HepG2 (cell line): Measurements from ENCODE around the gene S1PR2. TPM values are rescaled to one million over a fixed set of nuclear protein-coding genes. Genes with fewer than 3 reads are reported as not detected.
A peak's percentile ranks its signal among the peaks of the same experiment; 100 is the strongest.

Experiments
- ATAC-seq: fragments of 200-7000 bp; cut with Tn5 transposase; 3 replicates; pipeline ENCODE4 v1.9.1; 2020; ENCODE audit warnings: mild to moderate bottlenecking, moderate library complexity
- Bru-seq: library from RNA; stranded (reverse); fragments of 400-500 nt; gene quantifications from one replicate; lab custom pipeline; 2021; lab: Mats Ljungman, UMichigan
- BruChase-seq, 2 experiments: library from RNA; stranded (reverse); fragments of 400-500 nt; gene quantifications; one replicate each; lab custom pipeline; 2021; lab: Mats Ljungman, UMichigan
- BruUV-seq: library from RNA; stranded (reverse); fragments of 400-500 nt; replicated peaks from 2 replicates; lab custom pipeline; 2021; lab: Mats Ljungman, UMichigan
- CTCF ChIA-PET: fragments of 300-600 bp; formaldehyde crosslinking; extraction: SDS; loops from one replicate; lab custom pipeline; 2021; ENCODE audit warnings: low total read pairs, inconsistent platforms, low intra/inter-chr PET ratio; lab: Yijun Ruan, JAX
- POLR2A ChIA-PET: fragments of 350-600 bp; sonication (Branson Sonifier 250); formaldehyde crosslinking; loops from one replicate; lab custom pipeline; 2020; ENCODE audit warnings: antibody characterized with exemption, inconsistent platforms; lab: Yijun Ruan, JAX
- DNase-seq: peaks from one replicate; pipeline ENCODE4 v3.0.0-alpha.2; 2015; ENCODE audit warnings: low spot score
- FAIRE-seq: peaks from 3 replicates; lab custom pipeline; 2011; peaks lifted over from hg19 to GRCh38; lab: Jason Lieb, UNC
- H2AFZ ChIP-seq: one replicate; pipeline ENCODE4 v1.6.1; 2011; ENCODE audit warnings: low read length, inconsistent platforms
- H3K27ac ChIP-seq: fragments of 300-600 bp; 3 replicates; pipeline ENCODE4 v1.8.0; 2011; ENCODE audit warnings: mixed run types, mild to moderate bottlenecking, mixed read lengths, low read length, inconsistent platforms; ENCODE audit not compliant: insufficient read depth; ENCODE audit errors: extremely low read length
- H3K27me3 ChIP-seq, 2 experiments: fragments of 200-600 bp in 1 of 2; 2 replicates in 1 of 2; 3 replicates in 1 of 2; pipeline versions ENCODE4 v1.6.0 to v1.8.0; 2011; ENCODE audit warnings: low read length in 2 of 2, mild to moderate bottlenecking in 2 of 2, moderate library complexity in 2 of 2, inconsistent platforms in 1 of 2; ENCODE audit not compliant: insufficient read depth in 2 of 2, control insufficient read depth in 1 of 2
- H3K36me3 ChIP-seq, 2 experiments: fragments of 200-600 bp in 1 of 2; replicated peaks in 1 of 2; 2 replicates in 1 of 2; 3 replicates in 1 of 2; pipeline versions ENCODE4 v1.5.1 to v1.8.0; 2011; ENCODE audit warnings: low read length in 2 of 2, inconsistent platforms in 1 of 2; ENCODE audit not compliant: insufficient read depth in 2 of 2, control insufficient read depth in 1 of 2
- H3K4me1 ChIP-seq: 2 replicates; pipeline ENCODE4 v1.5.1; 2012; ENCODE audit warnings: low read length, inconsistent platforms; ENCODE audit not compliant: insufficient read depth
- H3K4me2 ChIP-seq: 2 replicates; pipeline ENCODE4 v1.6.0; 2011; ENCODE audit warnings: low read depth, low read length, inconsistent platforms
- H3K4me3 ChIP-seq, 3 experiments: fragments of 200-600 bp in 1 of 3; sonication (generic), shearing (Covaris generic) in 1 of 3; replicated peaks in 1 of 3; 2 replicates each; pipeline ENCODE4 v1.5.1; 2011 to 2016; ENCODE audit warnings: low read length in 3 of 3, inconsistent platforms in 2 of 3, low read depth in 2 of 3, mild to moderate bottlenecking in 2 of 3, control low read depth in 1 of 3, mixed read lengths in 1 of 3; ENCODE audit not compliant: insufficient read depth in 1 of 3
- H3K79me2 ChIP-seq: one replicate; pipeline ENCODE4 v1.6.1; 2011; ENCODE audit warnings: low read length, inconsistent platforms; ENCODE audit not compliant: insufficient read depth
- H3K9ac ChIP-seq: 2 replicates; pipeline ENCODE4 v1.6.0; 2011; ENCODE audit warnings: mild to moderate bottlenecking, low read depth, low read length, inconsistent platforms; ENCODE audit not compliant: insufficient read depth
- H3K9me3 ChIP-seq: 2 replicates; pipeline ENCODE4 v1.5.1; 2012; ENCODE audit warnings: mild to moderate bottlenecking, low read length
- H4K20me1 ChIP-seq: 2 replicates; pipeline ENCODE4 v1.6.0; 2011; ENCODE audit warnings: inconsistent platforms, mild to moderate bottlenecking, low read length, moderate library complexity; ENCODE audit not compliant: insufficient read depth
- HOXA3 ChIP-seq: sonication (generic); formaldehyde crosslinking; IDR thresholded peaks from 2 replicates; pipeline ENCODE4 v1.5.0; 2020; ENCODE audit warnings: missing genetic modification reagents
- IKZF4 ChIP-seq: sonication (generic); formaldehyde crosslinking; IDR thresholded peaks from 2 replicates; pipeline ENCODE4 v1.5.1; 2020; ENCODE audit warnings: borderline replicate concordance, mild to moderate bottlenecking, low read depth, missing genetic modification reagents; ENCODE audit errors: not compliant biosample characterization
- SPEN ChIP-seq: sonication (generic); formaldehyde crosslinking; IDR thresholded peaks from 2 replicates; pipeline ENCODE4 v1.5.1; 2020; ENCODE audit warnings: low read depth, mild to moderate bottlenecking, missing genetic modification reagents
- YEATS4 ChIP-seq: sonication (generic); formaldehyde crosslinking; IDR thresholded peaks from 2 replicates; pipeline ENCODE4 v1.4.0; 2020; ENCODE audit warnings: missing genetic modification reagents, borderline replicate concordance
- ZBTB21 ChIP-seq: sonication (generic); formaldehyde crosslinking; IDR thresholded peaks from 2 replicates; pipeline ENCODE4 v1.4.0; 2020; ENCODE audit warnings: missing genetic modification reagents
- ZFY ChIP-seq: sonication (generic); formaldehyde crosslinking; IDR thresholded peaks from 2 replicates; pipeline ENCODE4 v1.4.0; 2020; ENCODE audit warnings: missing genetic modification reagents
- ZNF44 ChIP-seq: sonication (generic); formaldehyde crosslinking; IDR thresholded peaks from 2 replicates; pipeline ENCODE4 v1.5.1; 2020; ENCODE audit warnings: mild to moderate bottlenecking, missing genetic modification reagents
- ZNF441 ChIP-seq: sonication (generic); formaldehyde crosslinking; IDR thresholded peaks from 2 replicates; pipeline ENCODE4 v1.7.0; 2021; ENCODE audit warnings: missing genetic modification reagents, borderline replicate concordance
- WGBS: methylation state at CpG from one replicate; pipeline ENCODE4 v1.1.6; 2017; ENCODE audit warnings: low lambda C conversion rate; 5-methylcytosine and 5-hydroxymethylcytosine counted together
- in situ Hi-C: cut with HindIII; loops from 2 replicates; pipeline ENCODE4 v1.10.0; 2017; ENCODE audit warnings: low pct_unique_long_range_greater_than_20kb; ENCODE audit not compliant: extremely low pct_ligation_motif_present
- intact Hi-C: fragments of 100-400 bp; cut with micrococcal nuclease; formaldehyde crosslinking; loops from one replicate; pipeline ENCODE4 v1.10.0; 2022; ENCODE audit not compliant: unreplicated experiment
- long read RNA-seq, 2 experiments: library from RNA in 1 of 2; library from polyadenylated mRNA in 1 of 2; stranded (forward) in 1 of 2; unstranded in 1 of 2; transcript quantifications; one replicate each; pipeline ENCODE4 v2.0.0, GENCODE V29; 2019 to 2022
- polyA minus RNA-seq, 3 experiments: library from RNA; depleted of rRNA, polyadenylated mRNA; stranded (reverse); fragments of >200 nt; gene quantifications; 2 replicates each; pipeline ENCODE4 v1.2.3, GENCODE V29; 2011; ENCODE audit warnings: low replicate concordance in 1 of 3
- polyA plus RNA-seq, 8 experiments: library from polyadenylated mRNA; depleted of rRNA in 3 of 8; stranded (reverse) in 7 of 8; unstranded in 1 of 8; fragments of >200 nt; fragmentation: Illumina TruSeq in 4 of 8; extraction: Trizol in 4 of 8; gene quantifications; 2 replicates each; pipeline versions ENCODE4 v1.2.1 to v1.2.3, GENCODE V29; 2011 to 2016; ENCODE audit warnings: low read depth in 4 of 8, missing spikeins in 1 of 8, mixed read lengths in 1 of 8; ENCODE audit not compliant: insufficient read depth in 1 of 8
- total RNA-seq, 5 experiments: library from RNA; depleted of rRNA; stranded (reverse); fragments of >200 nt; fragmentation: Illumina TruSeq; extraction: Trizol; gene quantifications; 2 replicates each; pipeline ENCODE4 v1.2.3, GENCODE V29; 2016; ENCODE audit warnings: low read depth in 1 of 5
- TF ChIP-seq, protein P1 (sequence below), 2 experiments: sonication (generic) in 1 of 2; formaldehyde crosslinking in 1 of 2; IDR thresholded peaks; 2 replicates each; pipeline versions ENCODE4 v1.4.0 to v1.6.1; 2018 to 2020; ENCODE audit warnings: missing genetic modification reagents in 2 of 2, borderline replicate concordance in 1 of 2, low read depth in 1 of 2, mild to moderate bottlenecking in 1 of 2, missing biosample characterization in 1 of 2
- TF ChIP-seq, protein P2 (sequence below): sonication (generic); formaldehyde crosslinking; IDR thresholded peaks from 2 replicates; pipeline ENCODE4 v1.4.0; 2020; ENCODE audit warnings: missing genetic modification reagents

S1PR2 gene, protein sequence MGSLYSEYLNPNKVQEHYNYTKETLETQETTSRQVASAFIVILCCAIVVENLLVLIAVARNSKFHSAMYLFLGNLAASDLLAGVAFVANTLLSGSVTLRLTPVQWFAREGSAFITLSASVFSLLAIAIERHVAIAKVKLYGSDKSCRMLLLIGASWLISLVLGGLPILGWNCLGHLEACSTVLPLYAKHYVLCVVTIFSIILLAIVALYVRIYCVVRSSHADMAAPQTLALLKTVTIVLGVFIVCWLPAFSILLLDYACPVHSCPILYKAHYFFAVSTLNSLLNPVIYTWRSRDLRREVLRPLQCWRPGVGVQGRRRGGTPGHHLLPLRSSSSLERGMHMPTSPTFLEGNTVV
- 0.93 and 1.3 TPM in 2 replicates for total RNA-seq (2016; rRNA removed; fragmentation: Illumina TruSeq; extraction: Trizol)
- total RNA-seq (2016; cell fraction: cytosol; rRNA removed; fragmentation: Illumina TruSeq; extraction: Trizol; ENCODE audit: low read depth) = 0.26 and 0.51 TPM in 2 replicates
- 0.77 and 1.4 TPM in 2 replicates for total RNA-seq (2016; cell fraction: insoluble cytoplasmic fraction; rRNA removed; fragmentation: Illumina TruSeq; extraction: Trizol)
- total RNA-seq (2016; cell fraction: membrane; rRNA removed; fragmentation: Illumina TruSeq; extraction: Trizol) = 1.2 and 1.4 TPM in 2 replicates
- total RNA-seq (2016; cell fraction: nucleus; rRNA removed; fragmentation: Illumina TruSeq; extraction: Trizol) = 0.66 and 1.0 TPM in 2 replicates
- polyA plus RNA-seq (2011; rRNA removed) = 0.91 and 1.2 TPM in 2 replicates
- 1.1 and 1.2 TPM in 2 replicates for polyA plus RNA-seq (2011; cell fraction: cytosol; rRNA removed)
- polyA plus RNA-seq (2011; cell fraction: nucleus; rRNA removed) = 0.51 and 0.69 TPM in 2 replicates
- polyA plus RNA-seq (2012) = 0.59 and 0.71 TPM in 2 replicates
- polyA plus RNA-seq (2016; cell fraction: cytosol; fragmentation: Illumina TruSeq; extraction: Trizol; ENCODE audit: low read depth) = 0.19 and 0.20 TPM in 2 replicates
- polyA plus RNA-seq (2016; cell fraction: insoluble cytoplasmic fraction; fragmentation: Illumina TruSeq; extraction: Trizol; ENCODE audit: low read depth) = 0.53 and 0.66 TPM in 2 replicates
- 0.55 and 0.86 TPM in 2 replicates for polyA plus RNA-seq (2016; cell fraction: membrane; fragmentation: Illumina TruSeq; extraction: Trizol; ENCODE audit: low read depth)
- polyA plus RNA-seq (2016; cell fraction: nucleus; fragmentation: Illumina TruSeq; extraction: Trizol; ENCODE audit: insufficient read depth, low read depth) = 1.1 and 1.4 TPM in 2 replicates
- 10.2 and 10.5 TPM in 2 replicates for polyA minus RNA-seq (2011; rRNA and poly(A)+ RNA removed; ENCODE audit: low replicate concordance)
- polyA minus RNA-seq (2011; cell fraction: cytosol; rRNA and poly(A)+ RNA removed) = 2.3 and 2.4 TPM in 2 replicates
- polyA minus RNA-seq (2011; cell fraction: nucleus; rRNA and poly(A)+ RNA removed) = 0.77 and 0.99 TPM in 2 replicates
- Bru-seq, nascent RNA = percentile 37 among the genes with signal in this experiment
- BruChase-seq, experiment 1, labeled RNA remaining after a 6-hour chase = percentile 60 among the genes with signal in this experiment
- BruChase-seq, experiment 2, labeled RNA remaining after a 2-hour chase = percentile 50 among the genes with signal in this experiment
- long read RNA-seq, experiment 1, partial matches to known transcripts = 0 of 11 reads
- long read RNA-seq, experiment 1, other reads (novel, unspliced or antisense) = 11 of 11 reads
- long read RNA-seq, experiment 2, partial matches to known transcripts = 0 of 3 reads
- long read RNA-seq, experiment 2, other reads (novel, unspliced or antisense) = 3 of 3 reads

DNA sequence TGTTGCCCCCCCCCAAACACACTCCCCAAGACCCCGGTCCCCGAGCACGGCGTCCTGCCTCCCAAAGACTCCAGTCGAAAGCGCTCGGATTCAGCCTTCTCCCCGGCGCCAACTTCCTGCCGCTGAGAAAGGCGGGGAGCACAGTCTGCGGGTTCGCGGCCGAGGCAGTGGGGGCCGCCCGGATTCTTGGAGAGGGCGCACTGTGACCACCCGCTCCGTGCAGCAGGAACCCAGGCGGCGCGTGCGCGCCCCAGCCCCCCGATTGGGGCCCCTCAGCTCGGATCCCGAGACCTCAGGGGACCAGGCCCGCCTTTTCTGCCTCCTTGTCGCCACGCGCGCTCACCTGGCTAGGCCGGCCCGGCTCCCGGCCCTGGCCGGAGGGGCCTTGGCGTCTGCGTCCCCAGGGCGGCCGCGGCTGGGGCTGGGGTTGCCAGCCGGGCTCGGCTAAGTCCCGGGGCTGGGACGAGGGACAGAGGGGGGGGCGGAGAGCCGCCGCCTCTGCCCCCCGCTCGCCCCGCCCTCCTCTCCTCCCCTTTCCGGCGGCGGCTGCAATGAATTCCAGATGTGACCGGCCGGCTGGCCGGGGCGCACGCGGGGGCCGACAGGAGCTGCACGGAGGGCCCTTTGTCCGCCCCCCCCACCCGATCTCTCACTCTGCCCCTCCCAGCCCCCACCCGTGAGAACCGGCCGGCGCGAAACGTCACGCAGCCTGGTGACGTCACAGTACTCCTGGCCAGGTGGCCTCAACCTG lies at the start of gene S1PR2:
Gene S1PR2 (minus strand): TSS at position 471 of the 751 bp plus-strand sequence. CDS start 6,426 bp downstream, outside the sequence.
- peak; percentile 36 for DNase-seq
- intact Hi-C loops = loop anchor here (1.0 kb wide), 1 partner anchor 19 kb away; no protein-coding TSS in a partner anchor
- ChIA-PET CTCF (interaction anchor here (1.4 kb wide), 1 partner anchor 19 kb away, joined by 5 read pairs; no protein-coding TSS in a partner anchor), POLR2A (interaction anchor here (0.5 to 1.2 kb wide), 3 partner anchors 9 to 28 kb away, joined by 3 to 4 read pairs (median 3); no protein-coding TSS in a partner anchor)
- BruUV-seq = no TSS peak
- Histone ChIP-seq H3K4me1 (peaks cover 40% of the 10 kb centered on the region), H3K4me3 (peak within 1 kb of the TSS; percentile 72 to 77 (median 74)), H3K9me3 (no peaks in the 10 kb centered on the region), H3K9ac (peak within 1 kb of the TSS; percentile 59), H3K4me2 (peak within 1 kb of the TSS; percentile 90), H3K27me3 (peaks cover 2 to 11% of the 10 kb centered on the region in 2 experiments; a peak in 4 of 5 replicates), H3K36me3 (no peaks in the 10 kb centered on the region), H2AFZ (no peak within 1 kb of the TSS), H3K79me2 (no peaks in the 10 kb centered on the region), H4K20me1 (no peaks in the 10 kb centered on the region), H3K27ac (no peak within 1 kb of the TSS)
- FAIRE-seq = no peak
- in situ Hi-C loops = loop anchor here (10.0 kb wide), 1 partner anchor 296 kb away; the partner anchor contains the start of gene OLFM2
- ATAC-seq = peak; percentile 71
- no CpG with 5 or more reads among the region's 73 CpGs for WGBS
- TF ChIP-seq HOXA3 (CRISPR knock-in tag) = peak; percentile 40; the same call in 1 of the 2 replicates
- TF ChIP-seq ZNF441 = 0 out of 2 replicates have a peak, but pooled peaks have one; percentile 58
- TF ChIP-seq IKZF4 (CRISPR knock-in tag) = peak; percentile 21
- TF ChIP-seq ZBTB21 = 0 out of 2 replicates have a peak, but pooled peaks have one; percentile 61
- peak; percentile 59 for TF ChIP-seq ZFY (CRISPR knock-in tag)
- peak; percentile 44; the same call in 1 of the 2 replicates for TF ChIP-seq YEATS4 (CRISPR knock-in tag)
- no peak for TF ChIP-seq ZNF44 (CRISPR knock-in tag)
- 0 out of 2 replicates have a peak, but pooled peaks have one; percentile 24 for TF ChIP-seq SPEN (CRISPR knock-in tag)
- TF ChIP-seq, protein P1, sequence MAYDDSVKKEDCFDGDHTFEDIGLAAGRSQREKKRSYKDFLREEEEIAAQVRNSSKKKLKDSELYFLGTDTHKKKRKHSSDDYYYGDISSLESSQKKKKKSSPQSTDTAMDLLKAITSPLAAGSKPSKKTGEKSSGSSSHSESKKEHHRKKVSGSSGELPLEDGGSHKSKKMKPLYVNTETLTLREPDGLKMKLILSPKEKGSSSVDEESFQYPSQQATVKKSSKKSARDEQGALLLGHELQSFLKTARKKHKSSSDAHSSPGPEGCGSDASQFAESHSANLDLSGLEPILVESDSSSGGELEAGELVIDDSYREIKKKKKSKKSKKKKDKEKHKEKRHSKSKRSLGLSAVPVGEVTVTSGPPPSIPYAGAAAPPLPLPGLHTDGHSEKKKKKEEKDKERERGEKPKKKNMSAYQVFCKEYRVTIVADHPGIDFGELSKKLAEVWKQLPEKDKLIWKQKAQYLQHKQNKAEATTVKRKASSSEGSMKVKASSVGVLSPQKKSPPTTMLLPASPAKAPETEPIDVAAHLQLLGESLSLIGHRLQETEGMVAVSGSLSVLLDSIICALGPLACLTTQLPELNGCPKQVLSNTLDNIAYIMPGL (CRISPR knock-in tag; IDR thresholded peaks at IDR 0.05; ENCODE audit: borderline replicate concordance in 1 of 2, low read depth in 1 of 2) = peak in 1 of 2 experiments; percentile 60; a peak in 1 of 4 replicates
- TF ChIP-seq, protein P2, sequence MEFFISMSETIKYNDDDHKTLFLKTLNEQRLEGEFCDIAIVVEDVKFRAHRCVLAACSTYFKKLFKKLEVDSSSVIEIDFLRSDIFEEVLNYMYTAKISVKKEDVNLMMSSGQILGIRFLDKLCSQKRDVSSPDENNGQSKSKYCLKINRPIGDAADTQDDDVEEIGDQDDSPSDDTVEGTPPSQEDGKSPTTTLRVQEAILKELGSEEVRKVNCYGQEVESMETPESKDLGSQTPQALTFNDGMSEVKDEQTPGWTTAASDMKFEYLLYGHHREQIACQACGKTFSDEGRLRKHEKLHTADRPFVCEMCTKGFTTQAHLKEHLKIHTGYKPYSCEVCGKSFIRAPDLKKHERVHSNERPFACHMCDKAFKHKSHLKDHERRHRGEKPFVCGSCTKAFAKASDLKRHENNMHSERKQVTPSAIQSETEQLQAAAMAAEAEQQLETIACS (CRISPR knock-in tag) = 0 out of 2 replicates have a peak, but pooled peaks have one; percentile 27
